NCI-H774 (cell line): ENCODE measurements around the gene BROX.
A peak's percentile ranks its signal among the peaks of the same experiment; 100 is the strongest.
"Not testable (repeated sequence)": the region's sequence is repeated elsewhere in the genome, so short reads cannot be mapped to it uniquely, and the experiment has no call there.

Experiments
- DNase-seq: peaks from one replicate; lab custom pipeline; 2025; lab: John Stamatoyannopoulos, UW

BROX gene

DNA sequence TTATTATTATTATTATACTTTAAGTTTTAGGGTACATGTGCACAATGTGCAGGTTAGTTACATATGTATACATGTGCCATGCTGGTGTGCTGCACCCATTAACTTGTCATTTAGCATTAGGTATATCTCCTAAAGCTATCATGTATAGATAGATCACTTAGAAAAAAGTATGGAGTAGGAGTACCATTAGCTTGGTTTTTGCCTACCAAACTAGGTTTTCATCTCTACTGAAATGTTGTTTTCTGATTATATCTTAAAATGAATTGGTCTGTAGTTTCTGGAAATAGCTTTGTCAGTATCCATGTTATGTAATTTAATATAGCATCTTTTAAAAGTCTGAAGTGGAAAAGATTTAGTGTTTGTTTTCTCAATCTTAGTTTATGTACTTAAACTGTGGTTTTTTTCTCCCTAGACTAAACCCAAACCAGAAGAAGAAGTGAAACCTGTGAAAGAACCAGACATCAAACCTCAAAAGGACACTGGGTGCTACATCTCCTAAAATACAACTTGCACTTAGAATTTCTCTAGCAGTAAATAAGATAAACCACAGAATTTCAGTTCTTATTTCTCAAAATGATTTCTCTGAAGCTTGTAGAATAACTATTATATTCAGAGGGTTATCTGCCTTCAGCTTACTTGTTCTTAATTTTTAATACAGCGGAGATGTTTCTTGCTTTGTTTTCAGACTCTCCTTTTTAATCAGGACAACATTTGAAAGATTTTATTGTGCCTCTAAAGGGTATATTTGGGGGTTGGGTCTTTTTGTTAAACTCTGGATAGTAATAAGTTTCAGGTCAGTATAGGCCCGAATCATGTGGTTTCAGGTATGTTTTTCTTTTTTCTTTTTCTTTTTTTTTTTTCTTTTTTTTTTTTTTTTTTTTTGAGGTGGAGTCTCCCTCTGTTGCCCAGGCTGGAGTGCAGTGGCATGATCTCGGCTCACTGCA lies 20.1 kb downstream of the BROX start:
- DNase-seq = no peak

DNA sequence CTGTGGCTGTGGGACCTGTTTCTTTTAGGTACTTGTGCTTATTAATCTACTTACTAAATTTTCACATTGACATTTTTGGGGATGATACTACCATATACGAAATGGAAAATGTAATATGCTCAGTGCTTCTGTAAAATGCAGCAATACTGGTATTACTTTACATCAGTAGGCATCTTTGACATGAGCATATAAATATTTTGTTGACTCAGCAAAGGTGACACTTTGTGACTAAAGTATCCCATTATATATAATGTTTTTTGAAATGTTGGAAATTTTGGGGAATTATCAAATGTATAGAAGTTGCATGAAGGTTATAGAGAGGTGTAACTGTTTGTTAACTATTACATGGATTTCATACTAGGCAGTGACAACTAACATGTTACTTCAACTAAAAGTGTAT lies 22.4 kb downstream of the BROX start:
- no peak for DNase-seq

DNA sequence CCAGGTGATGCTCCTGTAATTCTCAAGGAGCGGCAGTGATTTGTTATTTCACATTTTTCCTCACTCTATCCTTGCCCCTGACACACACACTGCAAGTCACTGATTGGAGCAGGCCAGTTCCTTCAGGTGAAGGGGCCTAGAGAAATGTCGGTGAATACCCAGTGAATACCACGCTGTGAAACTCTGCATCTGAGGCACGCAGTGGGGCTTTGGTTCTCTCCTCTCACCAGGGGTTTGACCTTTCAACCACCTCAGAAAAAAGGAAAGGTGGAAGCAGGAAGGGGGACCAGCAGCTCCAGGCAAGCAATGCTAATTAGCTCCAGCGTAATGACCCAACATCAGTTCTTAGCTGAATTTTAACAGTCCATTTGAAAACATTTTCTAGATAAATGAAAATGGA lies 24.1 kb downstream of the BROX start:
- no peak for DNase-seq

DNA sequence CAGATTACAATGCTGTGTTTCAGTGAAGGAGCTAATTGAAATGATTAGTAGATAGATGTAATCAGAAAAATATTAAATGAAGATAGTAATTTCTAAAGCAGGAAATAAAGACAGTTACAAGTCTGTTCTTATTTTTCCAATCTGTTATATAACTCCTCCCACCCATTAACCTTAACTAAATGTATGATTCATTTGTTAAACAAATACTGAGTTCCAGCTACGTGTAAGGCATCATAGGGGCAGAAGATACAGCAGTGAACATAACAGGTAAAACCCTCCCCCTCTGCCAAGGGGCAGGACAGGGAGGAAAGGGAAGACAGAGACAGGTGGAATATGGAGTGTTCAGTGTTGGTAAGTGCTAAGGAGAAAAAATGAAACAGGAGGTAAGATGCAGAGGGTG lies 24.6 kb downstream of the BROX start, which contains the start of gene FAM177B:
TSS of gene FAM177B (plus strand) at position 231 of the 400 bp plus-strand sequence. CDS start 9,344 bp downstream, outside the sequence.
- no peak for DNase-seq

DNA sequence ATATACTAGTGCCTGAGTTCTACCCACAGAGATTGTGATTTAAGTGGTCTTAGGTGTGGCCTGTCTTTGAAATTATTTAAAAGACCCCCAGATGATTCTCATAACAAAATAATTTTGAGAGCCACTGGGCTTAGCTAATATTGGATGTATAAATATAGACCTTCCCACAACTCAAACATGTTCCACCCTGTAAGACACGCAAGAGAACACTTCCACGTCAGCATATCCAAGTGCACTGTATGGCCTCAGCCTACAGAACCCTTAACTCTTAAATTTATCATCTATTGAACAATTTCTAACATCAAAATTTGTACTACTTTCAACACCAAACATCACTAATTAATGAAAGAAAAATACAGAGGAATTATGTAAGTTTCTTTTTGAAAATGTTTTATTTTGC lies 27.1 kb downstream of the BROX start:
- no peak for DNase-seq

DNA sequence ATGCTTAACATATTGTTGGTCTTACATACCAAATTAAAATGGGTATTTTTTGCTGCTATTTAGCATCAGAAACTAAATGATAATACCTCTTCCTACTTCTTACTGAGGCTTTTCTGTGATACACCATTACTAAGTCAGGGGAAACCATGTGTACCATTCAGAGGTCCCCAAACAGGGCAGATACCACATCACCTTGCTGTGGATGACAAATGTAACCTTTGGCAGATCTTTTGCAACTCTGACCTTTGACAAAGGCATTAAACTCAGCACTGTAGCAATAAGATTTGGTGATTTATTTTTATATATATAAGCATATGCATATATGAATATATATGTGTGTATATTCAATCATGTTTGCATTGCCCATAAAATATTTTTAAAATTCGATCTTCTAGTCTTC lies 27.6 kb downstream of the BROX start:
- DNase-seq = no peak

DNA sequence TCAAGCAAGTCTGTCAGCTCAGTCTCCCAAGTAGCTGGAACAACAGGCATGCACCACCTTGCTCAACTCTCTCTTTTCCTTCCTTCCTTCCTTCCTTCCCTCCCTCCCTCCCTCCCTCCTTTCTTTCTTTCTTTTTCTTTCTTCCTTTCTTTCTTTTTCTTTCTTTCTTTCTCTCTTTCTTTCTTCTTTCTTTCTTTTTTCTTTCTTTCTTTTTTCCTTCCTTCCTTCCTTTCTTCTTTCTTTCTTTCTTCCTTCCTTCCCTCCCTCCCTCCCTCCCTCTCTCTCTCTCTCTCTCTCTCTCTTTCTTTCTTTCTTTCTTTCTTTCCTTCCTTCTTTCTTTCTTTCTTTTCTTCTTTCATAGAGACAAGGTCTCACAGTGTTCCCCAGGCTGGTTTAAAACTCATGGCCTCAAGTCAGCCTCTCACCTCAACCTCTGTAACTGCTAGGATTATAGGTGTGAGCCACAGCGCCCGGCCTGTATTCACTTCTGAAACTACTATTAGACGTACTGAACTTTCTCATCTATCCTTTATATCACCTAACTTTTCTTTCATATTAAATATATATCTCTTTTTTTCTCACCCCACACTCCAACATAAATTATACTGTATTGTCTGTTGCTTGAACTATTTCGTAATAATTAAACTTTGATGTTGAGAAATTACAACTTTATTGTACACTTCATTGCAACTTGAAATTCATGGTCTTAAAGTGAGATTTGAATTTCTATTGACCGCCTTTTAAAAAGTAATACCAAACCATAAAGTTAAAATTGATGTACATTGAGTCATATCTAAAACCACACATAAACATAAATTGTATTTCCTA lies 29.5 kb downstream of the BROX start:
- DNase-seq = not testable (repeated sequence)

DNA sequence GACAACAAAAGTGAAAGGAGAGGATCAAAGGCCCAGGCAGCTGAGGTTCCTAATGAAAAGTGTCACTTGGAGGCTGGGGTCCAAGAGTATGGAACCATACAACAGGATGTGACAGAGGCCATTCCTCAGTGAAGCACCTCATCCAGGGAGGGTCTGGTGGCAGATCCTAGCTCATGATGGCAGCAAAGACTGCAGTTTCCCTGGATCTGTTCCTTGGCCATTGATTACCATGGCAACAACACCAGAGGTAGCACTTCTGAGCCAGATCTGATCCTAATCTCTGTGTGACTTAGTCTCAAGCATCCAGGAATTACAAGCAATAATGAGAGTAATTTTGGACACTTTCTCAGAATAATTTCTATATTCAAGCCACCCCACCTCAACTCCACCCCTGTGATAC lies 37.6 kb downstream of the BROX start:
- no peak for DNase-seq

DNA sequence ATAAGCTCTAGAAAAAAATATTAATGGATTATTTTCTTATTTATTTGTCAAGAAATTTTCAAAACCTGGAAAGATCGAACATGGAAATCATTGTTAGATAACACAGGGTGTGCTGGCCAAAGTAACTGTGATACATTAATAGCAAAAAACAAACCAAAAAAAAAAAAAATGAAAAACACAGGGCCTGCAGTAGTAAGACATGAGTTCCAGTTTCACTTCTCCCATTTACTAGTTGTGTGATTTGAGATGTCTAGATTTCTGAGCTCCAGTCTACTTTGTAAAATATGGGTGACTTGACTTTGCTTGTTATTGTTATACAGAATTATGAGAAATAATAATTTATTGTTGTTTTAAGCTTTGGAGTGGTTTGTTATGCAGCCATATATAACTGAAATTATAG lies 38.3 kb downstream of the BROX start:
- DNase-seq = no peak

DNA sequence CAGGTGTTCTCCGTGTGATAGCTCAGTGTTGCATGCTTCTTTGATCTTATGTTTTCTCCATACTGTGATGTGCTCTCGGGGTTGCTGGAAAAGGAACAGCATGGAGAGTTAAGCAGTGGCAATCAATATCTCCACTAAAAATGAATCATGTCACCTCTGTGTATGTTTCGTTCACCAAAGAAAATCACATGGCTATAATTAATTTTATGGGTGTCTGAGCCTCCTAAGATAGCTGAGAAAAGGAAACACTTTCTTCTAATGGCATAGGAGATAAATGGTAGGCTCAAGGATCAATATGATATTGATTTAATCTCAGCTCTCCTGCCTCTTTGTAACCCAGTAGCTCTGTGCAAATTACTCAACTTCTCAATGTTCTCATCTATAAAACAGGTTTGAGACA lies 38.9 kb downstream of the BROX start:
- no peak for DNase-seq

DNA sequence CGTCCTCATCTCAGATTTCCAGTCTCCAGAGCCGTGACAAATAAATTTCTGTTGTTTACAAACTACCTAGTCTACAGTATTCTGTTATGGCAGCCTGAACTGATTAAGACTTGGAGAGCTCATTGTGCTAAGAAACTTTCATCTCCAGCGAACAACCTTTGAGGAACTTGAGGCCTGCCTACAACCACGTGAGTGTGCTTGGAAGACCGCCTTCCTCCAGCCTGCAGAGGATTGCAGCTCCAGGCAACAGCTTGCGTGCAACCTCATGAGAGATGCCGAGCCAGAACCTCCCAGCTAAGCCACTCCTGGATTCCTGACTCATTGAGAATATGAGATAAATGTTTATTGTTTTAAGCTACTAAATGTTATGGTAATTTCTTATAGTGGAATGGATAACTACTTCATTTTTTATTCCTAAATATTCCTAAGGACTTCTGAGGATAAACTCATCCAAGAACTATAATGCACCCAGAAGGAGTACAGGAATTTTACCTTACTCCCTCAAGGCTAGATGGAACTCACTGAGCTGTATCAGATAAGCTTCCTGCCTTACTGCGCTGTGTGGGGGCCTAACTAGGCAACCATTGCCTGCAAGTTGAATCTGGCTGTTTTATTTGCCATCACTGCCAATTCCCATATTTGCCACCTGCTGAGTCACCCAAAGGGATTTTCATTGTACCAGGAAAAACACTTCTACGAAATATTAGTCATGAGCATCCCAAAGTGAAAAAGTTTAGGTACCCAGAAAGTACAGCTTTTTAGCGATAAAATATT lies 42.2 kb downstream of the BROX start:
- DNase-seq = no peak

DNA sequence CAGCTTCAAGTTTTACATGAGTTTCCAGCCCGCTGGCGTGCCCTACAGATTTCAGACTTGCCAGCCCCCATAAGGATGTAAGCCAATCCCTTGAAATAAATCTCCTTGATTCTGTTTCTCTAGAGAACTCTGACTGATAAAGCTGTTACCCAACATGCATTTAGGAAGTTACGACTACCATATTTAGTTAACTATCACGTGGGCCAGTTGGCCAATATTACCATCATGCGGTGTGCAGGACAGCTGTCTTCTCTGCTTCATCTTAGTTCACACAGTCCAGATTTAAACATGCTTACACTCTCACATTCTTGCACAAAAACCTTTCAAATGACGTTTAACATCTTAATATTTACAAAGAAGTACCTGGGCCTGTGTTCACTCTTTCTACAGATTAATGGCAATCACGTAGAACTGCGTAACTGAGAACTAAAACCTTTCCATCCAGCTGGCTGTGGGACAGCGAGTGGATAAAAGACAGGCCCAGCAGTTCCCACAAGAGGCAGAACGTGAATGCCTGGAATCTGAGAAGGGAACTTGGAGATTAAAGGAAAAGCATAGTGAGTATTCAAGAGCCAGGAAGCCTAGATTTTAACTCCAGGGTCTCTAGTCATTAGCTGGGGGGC lies 45.4 kb downstream of the BROX start:
- DNase-seq = no peak

DNA sequence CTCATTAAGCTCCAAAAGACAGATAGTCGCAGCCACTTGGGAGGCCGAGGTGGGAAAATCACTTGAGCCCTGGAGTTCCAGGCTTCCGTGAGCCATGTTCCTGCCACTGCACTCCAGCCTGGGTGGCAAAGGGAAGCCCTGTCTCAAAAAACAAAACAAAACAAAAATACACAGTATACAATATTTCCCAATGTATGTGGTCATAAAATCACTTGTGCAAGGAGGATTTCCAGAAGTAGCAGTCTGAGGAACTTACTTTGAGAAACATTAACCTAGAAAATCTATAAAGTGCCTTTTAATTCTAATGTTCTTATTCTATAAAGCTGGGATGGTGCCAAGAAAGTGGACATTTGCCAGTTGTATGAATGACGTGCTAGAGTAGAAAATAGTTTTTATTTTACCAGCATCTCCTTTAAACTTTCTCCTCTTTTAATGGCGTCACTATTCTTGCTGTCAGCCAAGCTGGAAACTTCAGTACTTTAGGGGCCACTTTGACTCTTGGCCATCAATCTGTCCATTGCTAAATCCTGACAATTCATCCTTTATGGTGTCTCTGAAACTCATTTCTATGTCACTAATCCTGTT lies 47.2 kb downstream of the BROX start:
- DNase-seq = no peak

DNA sequence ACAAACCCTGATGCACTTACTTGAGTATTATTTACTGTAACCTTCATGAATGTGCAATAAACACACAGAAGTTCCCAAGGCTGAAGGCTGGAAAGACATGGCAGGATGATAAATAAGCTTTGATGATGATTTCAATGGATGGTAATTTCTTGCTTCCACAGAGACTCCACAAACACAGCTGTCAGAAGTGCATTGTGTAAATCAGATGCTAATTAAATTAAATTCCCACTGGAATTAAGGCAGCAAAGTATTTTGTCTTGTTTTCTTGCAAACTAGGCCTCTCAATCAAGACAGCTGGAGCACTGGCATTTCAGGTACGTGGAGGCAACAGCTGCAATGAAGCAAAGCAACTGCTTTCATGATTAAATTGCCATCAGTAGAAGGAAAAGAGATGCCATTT lies 48.7 kb downstream of the BROX start:
- DNase-seq = no peak

DNA sequence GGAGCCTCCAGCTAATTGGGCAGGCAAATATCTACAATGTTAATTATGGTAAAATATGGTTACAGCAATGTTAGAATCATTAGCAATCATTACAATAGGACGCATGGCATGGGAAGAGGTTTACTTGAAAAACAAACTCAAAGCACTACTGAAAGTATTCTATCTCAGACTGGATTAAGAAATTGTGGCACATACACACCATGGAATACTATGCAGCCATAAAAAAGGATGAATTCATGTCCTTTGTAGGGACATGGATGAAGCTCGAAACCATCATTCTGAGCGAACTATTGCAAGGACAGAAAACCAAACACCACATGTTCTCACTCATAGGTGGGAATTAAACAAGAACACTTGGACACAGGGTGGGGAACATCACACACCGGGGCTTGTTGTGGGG lies 49.8 kb downstream of the BROX start:
- DNase-seq = not testable (repeated sequence)

DNA sequence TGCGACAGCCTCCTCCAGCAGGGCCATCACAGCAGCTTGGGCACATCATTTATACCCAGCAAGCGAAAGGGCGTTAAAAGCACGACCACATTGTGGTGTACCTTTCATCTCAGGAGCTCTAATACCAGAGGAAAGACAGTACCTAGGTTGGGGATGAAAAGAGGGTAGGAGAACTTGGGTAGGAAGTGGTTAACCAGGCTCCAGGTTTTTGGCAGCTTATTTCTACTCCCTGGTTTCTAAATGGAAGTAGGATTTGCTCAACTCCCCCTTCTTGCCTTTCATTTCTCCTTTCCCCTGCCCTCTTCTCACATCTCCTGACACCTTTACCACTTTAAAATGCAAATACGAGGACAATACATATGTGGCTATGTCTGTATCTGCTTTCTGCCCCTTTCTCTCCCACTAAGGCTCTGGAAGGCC lies 54.8 kb downstream of the BROX start:
- no peak for DNase-seq

DNA sequence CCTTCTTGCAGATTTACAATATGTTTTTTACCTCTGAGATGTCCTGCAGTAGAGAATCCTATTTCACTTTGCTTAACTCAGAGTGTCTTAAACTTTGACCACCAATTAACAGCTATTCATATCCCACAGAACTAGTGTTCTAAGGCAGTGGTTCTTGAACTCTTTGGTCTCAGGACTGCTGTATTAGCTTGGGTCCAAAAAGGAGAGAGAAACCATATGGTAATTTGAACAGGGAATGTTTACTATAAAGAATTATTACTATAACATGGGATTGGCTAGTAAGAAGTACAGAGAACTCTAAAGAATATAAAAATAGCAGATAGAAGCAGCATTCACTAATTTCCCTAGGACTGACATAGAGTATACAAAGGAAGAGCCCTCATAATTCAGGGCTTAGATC lies 56.2 kb downstream of the BROX start:
- DNase-seq = no peak

DNA sequence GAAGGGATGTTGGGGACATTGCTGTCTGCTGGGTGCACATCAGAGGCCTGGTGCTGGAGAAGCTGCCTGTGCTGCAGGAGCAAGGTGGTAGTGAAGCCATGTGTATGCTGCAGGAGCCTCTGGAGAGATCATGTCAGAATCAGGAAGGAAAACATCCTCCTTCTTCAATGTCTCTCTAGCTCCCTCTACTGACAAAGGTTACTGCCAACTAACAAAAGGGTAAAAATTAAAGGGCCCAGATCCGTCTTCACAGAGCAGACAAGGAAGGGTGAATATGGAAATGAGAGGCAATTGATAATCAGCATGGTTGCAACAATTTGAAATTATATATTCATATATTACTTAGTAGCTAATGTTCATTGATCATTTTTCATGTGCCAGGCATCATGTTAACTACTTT lies 56.8 kb downstream of the BROX start:
- DNase-seq = no peak

DNA sequence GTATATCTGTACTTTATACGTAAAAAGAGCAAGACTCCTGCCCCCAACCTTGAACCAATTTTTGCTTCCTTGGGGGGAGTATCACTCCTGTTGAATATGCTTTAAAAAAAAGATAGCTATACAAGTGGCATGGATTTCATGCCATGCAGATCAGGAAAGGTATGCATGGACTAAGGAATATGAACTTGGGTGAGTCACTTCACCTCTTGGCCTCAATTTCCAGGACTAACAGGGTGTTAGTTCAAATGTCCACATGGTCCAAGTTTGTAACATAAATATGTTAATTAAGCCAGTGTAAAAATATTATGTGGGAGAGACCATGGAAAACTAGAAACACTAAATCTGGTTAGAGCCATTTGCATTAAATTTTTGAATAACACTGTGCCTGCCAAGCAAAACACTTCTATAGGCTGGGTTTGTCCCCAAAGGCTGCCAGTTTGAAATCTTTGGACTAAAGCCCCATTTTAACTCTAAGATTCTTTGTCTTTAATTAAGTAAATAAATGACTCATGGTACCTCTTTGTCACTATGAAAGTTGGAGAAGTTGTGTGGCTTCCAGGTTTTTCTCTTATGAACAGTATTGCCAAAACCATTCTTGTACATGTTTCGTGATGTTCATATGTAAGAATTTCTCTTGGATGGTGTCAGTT lies 57.7 kb downstream of the BROX start:
- DNase-seq = no peak

DNA sequence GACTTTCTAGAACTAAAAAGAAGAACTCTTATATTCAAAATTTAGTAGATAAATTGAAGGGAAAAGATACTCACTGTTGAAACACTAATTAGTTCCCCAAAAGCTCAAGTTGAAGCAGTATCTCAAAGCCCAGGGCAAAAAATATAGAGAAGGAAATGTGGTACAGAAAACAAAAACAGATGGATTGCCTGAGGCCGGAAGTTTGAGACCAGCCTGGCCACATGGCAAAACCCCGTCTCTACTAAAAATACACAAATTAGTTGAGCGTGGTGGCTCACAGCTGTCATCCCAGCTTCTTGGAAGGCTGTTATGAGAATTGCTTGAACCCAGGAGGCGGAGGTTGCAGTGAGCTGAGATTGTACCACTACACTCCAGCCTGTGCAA lies 60.6 kb downstream of the BROX start:
- no peak for DNase-seq

DNA sequence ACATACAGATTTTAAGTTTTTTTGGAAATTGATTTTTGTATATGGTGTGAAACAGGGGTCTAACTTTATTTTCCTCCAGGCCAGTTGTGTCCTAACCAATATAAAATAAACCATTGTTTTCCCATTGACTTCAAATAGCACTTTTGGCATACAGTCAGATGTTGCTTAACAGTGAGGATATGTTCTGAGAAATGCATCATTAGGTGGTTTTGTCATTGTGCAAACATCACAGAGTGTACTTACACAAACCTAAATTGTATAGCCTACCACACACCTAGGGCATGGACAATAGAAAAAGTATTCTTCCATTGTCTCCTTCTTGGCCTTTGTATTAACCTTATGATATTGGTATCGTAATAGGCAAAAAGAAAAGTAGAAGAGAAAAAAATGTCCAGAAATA lies 65.1 kb downstream of the BROX start:
- DNase-seq = peak; percentile 47
